H1 (cell line): ENCODE measurements around the gene LRRC8D. TPM values are rescaled to one million over a fixed set of nuclear protein-coding genes. Genes with fewer than 3 reads are reported as not detected.
A peak's percentile ranks its signal among the peaks of the same experiment; 100 is the strongest.

Experiments used
- CTCF ChIA-PET: fragments of 300-600 bp; sonication (Branson Sonifier 250); formaldehyde crosslinking; loops from one replicate; lab custom pipeline; 2021; ENCODE audit not compliant: partially characterized antibody; lab: Charles Lee
- POLR2A ChIA-PET: fragments of 300-600 bp; sonication (Branson Sonifier 250); formaldehyde crosslinking; loops from one replicate; lab custom pipeline; 2021; ENCODE audit warnings: inconsistent platforms; ENCODE audit not compliant: partially characterized antibody; lab: Charles Lee
- DNase-seq, 2 experiments: peaks; one replicate each; pipeline versions ENCODE4 v3.0.0 to v3.0.0-alpha.2; 2010 to 2022; ENCODE audit warnings: low spot score in 2 of 2, low read depth in 1 of 2, mixed read lengths in 1 of 2
- FAIRE-seq: peaks from 2 replicates; lab custom pipeline; 2011; peaks lifted over from hg19 to GRCh38; lab: Jason Lieb, UNC
- H2AFZ ChIP-seq: 2 replicates; pipeline ENCODE4 v1.8.1; 2012; ENCODE audit warnings: low read length, inconsistent platforms
- H2AK5ac ChIP-seq: 2 replicates; pipeline ENCODE4 v1.6.1; 2013; ENCODE audit warnings: low read depth, low read length
- H2BK120ac ChIP-seq: replicated peaks from 2 replicates; pipeline ENCODE3; 2013; ENCODE audit warnings: low read depth, low read length, inconsistent platforms
- H2BK12ac ChIP-seq: 2 replicates; pipeline ENCODE4 v1.6.1; 2013; ENCODE audit warnings: low read depth, low read length
- H2BK15ac ChIP-seq: 2 replicates; pipeline ENCODE4 v1.6.1; 2013; ENCODE audit warnings: low read length
- H2BK20ac ChIP-seq: 2 replicates; pipeline ENCODE4 v1.6.1; 2013; ENCODE audit warnings: low read length
- H2BK5ac ChIP-seq: 2 replicates; pipeline ENCODE4 v1.6.1; 2013; ENCODE audit warnings: low read depth, low read length
- H3K14ac ChIP-seq: 2 replicates; pipeline ENCODE4 v1.6.1; 2013; ENCODE audit warnings: inconsistent platforms; ENCODE audit not compliant: insufficient read length
- H3K18ac ChIP-seq: 2 replicates; pipeline ENCODE4 v1.6.1; 2013; ENCODE audit warnings: low read length; ENCODE audit errors: extremely low read depth
- H3K23ac ChIP-seq: 2 replicates; pipeline ENCODE4 v1.6.1; 2013; ENCODE audit warnings: inconsistent platforms; ENCODE audit not compliant: insufficient read length
- H3K23me2 ChIP-seq: 2 replicates; pipeline ENCODE4 v1.6.1; 2013; ENCODE audit warnings: low read depth, low read length
- H3K27ac ChIP-seq: 2 replicates; pipeline ENCODE4 v1.6.1; 2011; ENCODE audit warnings: low read depth, low read length, inconsistent platforms
- H3K27me3 ChIP-seq, 4 experiments: replicated peaks in 1 of 4; 1 replicate in 1 of 4; 2 replicates in 3 of 4; pipeline versions ENCODE4 v1.6.1 to v1.8.1; 2011 to 2013; ENCODE audit warnings: low read length in 3 of 4, mild to moderate bottlenecking in 3 of 4, inconsistent platforms in 2 of 4, mixed read lengths in 2 of 4, moderate library complexity in 1 of 4; ENCODE audit not compliant: control insufficient read depth in 3 of 4, insufficient read depth in 3 of 4; ENCODE audit errors: extremely low read depth in 1 of 4
- H3K36me3 ChIP-seq, 4 experiments: 2 replicates each; pipeline versions ENCODE4 v1.6.1 to v1.8.1; 2011 to 2013; ENCODE audit warnings: mild to moderate bottlenecking in 4 of 4, low read length in 3 of 4, moderate library complexity in 2 of 4, control low read depth in 1 of 4, inconsistent platforms in 1 of 4; ENCODE audit not compliant: insufficient read depth in 4 of 4, control insufficient read depth in 2 of 4
- H3K4ac ChIP-seq: replicated peaks from 2 replicates; pipeline ENCODE3; 2013; ENCODE audit warnings: low read length, low read depth, mixed read lengths, inconsistent platforms; ENCODE audit not compliant: insufficient read length
- H3K4me1 ChIP-seq, 4 experiments: replicated peaks in 1 of 4; 1 replicate in 1 of 4; 2 replicates in 3 of 4; pipeline versions ENCODE4 v1.6.1 to v1.8.1; 2011 to 2013; ENCODE audit warnings: low read length in 3 of 4, inconsistent platforms in 2 of 4, mixed read lengths in 1 of 4; ENCODE audit not compliant: insufficient read depth in 4 of 4, control insufficient read depth in 3 of 4
- H3K4me2 ChIP-seq, 2 experiments: 2 replicates each; pipeline versions ENCODE4 v1.6.1 to v1.8.1; 2011 to 2013; ENCODE audit warnings: low read depth in 2 of 2, low read length in 2 of 2, control low read depth in 1 of 2, inconsistent platforms in 1 of 2, mild to moderate bottlenecking in 1 of 2; ENCODE audit not compliant: insufficient read depth in 1 of 2
- H3K4me3 ChIP-seq, 4 experiments: fragments of 200-600, 300-600 bp in 1 of 4; sonication (generic), shearing (Covaris generic), sonication (Bioruptor Twin) in 1 of 4; 2 replicates each; pipeline versions ENCODE4 v1.5.1 to v1.8.1; 2011 to 2016; ENCODE audit warnings: low read length in 4 of 4, low read depth in 3 of 4, control low read depth in 2 of 4, inconsistent platforms in 2 of 4, mild to moderate bottlenecking in 2 of 4, mixed read lengths in 1 of 4, moderate library complexity in 1 of 4; ENCODE audit not compliant: insufficient read depth in 2 of 4; ENCODE audit errors: extremely low read depth in 1 of 4
- H3K56ac ChIP-seq: replicated peaks from 2 replicates; pipeline ENCODE3; 2013; ENCODE audit warnings: low read depth, mild to moderate bottlenecking, mixed read lengths, low read length, inconsistent platforms; ENCODE audit not compliant: insufficient read length
- H3K79me1 ChIP-seq: 2 replicates; pipeline ENCODE4 v1.6.1; 2013; ENCODE audit warnings: low read depth, low read length, control low read depth
- H3K79me2 ChIP-seq, 2 experiments: 2 replicates each; pipeline versions ENCODE4 v1.6.1 to v1.8.1; 2012 to 2013; ENCODE audit warnings: low read length in 2 of 2, mild to moderate bottlenecking in 2 of 2, inconsistent platforms in 1 of 2; ENCODE audit not compliant: insufficient read depth in 2 of 2, control insufficient read depth in 1 of 2
- H3K9ac ChIP-seq, 4 experiments: replicated peaks in 1 of 4; 1 replicate in 1 of 4; 2 replicates in 3 of 4; pipeline versions ENCODE4 v1.6.1 to v1.8.1; 2011 to 2013; ENCODE audit warnings: low read depth in 3 of 4, low read length in 3 of 4, control low read depth in 2 of 4, mild to moderate bottlenecking in 2 of 4, moderate library complexity in 2 of 4, inconsistent platforms in 1 of 4; ENCODE audit errors: extremely low read depth in 1 of 4
- H3K9me3 ChIP-seq, 2 experiments: 2 replicates each; pipeline versions ENCODE4 v1.6.1 to v1.8.1; 2012 to 2013; ENCODE audit warnings: mild to moderate bottlenecking in 2 of 2, moderate library complexity in 2 of 2, control low read depth in 1 of 2, inconsistent platforms in 1 of 2, low read depth in 1 of 2, low read length in 1 of 2, mixed read lengths in 1 of 2; ENCODE audit not compliant: insufficient read depth in 2 of 2
- H4K20me1 ChIP-seq, 2 experiments: replicated peaks in 1 of 2; 2 replicates each; pipeline versions ENCODE3 to v1.8.1; 2011 to 2013; ENCODE audit warnings: inconsistent platforms in 2 of 2, low read length in 2 of 2, mild to moderate bottlenecking in 1 of 2; ENCODE audit not compliant: insufficient read depth in 2 of 2, control insufficient read depth in 1 of 2
- H4K5ac ChIP-seq: 2 replicates; pipeline ENCODE4 v1.6.1; 2013; ENCODE audit warnings: low read length, low read depth, mixed read lengths, inconsistent platforms; ENCODE audit not compliant: insufficient read length
- H4K8ac ChIP-seq: 2 replicates; pipeline ENCODE4 v1.8.0; 2013; ENCODE audit warnings: mild to moderate bottlenecking, moderate library complexity, low read length, inconsistent platforms; ENCODE audit not compliant: insufficient read depth; ENCODE audit errors: extremely low read depth
- H4K91ac ChIP-seq: replicated peaks from 2 replicates; pipeline ENCODE3; 2013; ENCODE audit warnings: low read length, mixed read lengths, inconsistent platforms; ENCODE audit not compliant: insufficient read length
- ASH2L ChIP-seq: fragments of 200-600, 300-600 bp; sonication (generic); IDR thresholded peaks from one replicate; pipeline ENCODE4 v1.7.1; 2017; ENCODE audit warnings: low read length
- CREB1 ChIP-seq: IDR thresholded peaks from 2 replicates; pipeline ENCODE4 v1.6.1; 2012; ENCODE audit warnings: inconsistent platforms
- EP300 ChIP-seq, 2 experiments: IDR thresholded peaks; 1 replicate in 1 of 2; 2 replicates in 1 of 2; pipeline ENCODE4 v1.6.1; 2011 to 2012; ENCODE audit warnings: low read depth in 2 of 2, low read length in 2 of 2, mild to moderate bottlenecking in 2 of 2, borderline replicate concordance in 1 of 2, inconsistent platforms in 1 of 2, moderate library complexity in 1 of 2
- FOSL1 ChIP-seq: IDR thresholded peaks from 2 replicates; pipeline ENCODE4 v1.6.1; 2011; ENCODE audit warnings: mild to moderate bottlenecking, low read depth, low read length, moderate library complexity; ENCODE audit not compliant: insufficient read depth
- JUN ChIP-seq: IDR thresholded peaks from 2 replicates; pipeline ENCODE4 v1.6.1; 2011; ENCODE audit warnings: low read depth, mild to moderate bottlenecking, improper control_type of control experiment, low read length
- JUND ChIP-seq: IDR thresholded peaks from 2 replicates; pipeline ENCODE4 v1.6.1; 2011; ENCODE audit warnings: mild to moderate bottlenecking, improper control_type of control experiment, low read length
- KDM4A ChIP-seq: IDR thresholded peaks from one replicate; pipeline ENCODE4 v1.7.1; 2012; ENCODE audit warnings: low read depth, mild to moderate bottlenecking, moderate library complexity, low read length, inconsistent platforms; ENCODE audit not compliant: severe bottlenecking
- RFX5 ChIP-seq: IDR thresholded peaks from 2 replicates; pipeline ENCODE4 v1.6.1; 2011; ENCODE audit warnings: low read depth, low read length, improper control_type of control experiment, borderline replicate concordance
- SIN3A ChIP-seq, 2 experiments: IDR thresholded peaks in 1 of 2; conservative IDR thresholded peaks in 1 of 2; 2 replicates each; pipeline ENCODE4 v1.6.1; 2011 to 2012; ENCODE audit warnings: low read length in 2 of 2, improper control_type of control experiment in 1 of 2, low read depth in 1 of 2, mild to moderate bottlenecking in 1 of 2
- SIX5 ChIP-seq: IDR thresholded peaks from 2 replicates; pipeline ENCODE4 v1.6.1; 2011; ENCODE audit warnings: mild to moderate bottlenecking, low read depth, low read length
- SRF ChIP-seq: IDR thresholded peaks from 2 replicates; pipeline ENCODE4 v1.6.1; 2011; ENCODE audit warnings: mild to moderate bottlenecking, low read depth, low read length, moderate library complexity
- SUZ12 ChIP-seq: fragments of 200-600 bp; sonication (generic); IDR thresholded peaks from 2 replicates; pipeline ENCODE4 v1.6.1; 2012; ENCODE audit warnings: mild to moderate bottlenecking, inconsistent platforms, low read length, moderate library complexity, mixed read lengths
- TAF1 ChIP-seq: IDR thresholded peaks from 2 replicates; pipeline ENCODE4 v1.6.1; 2011; ENCODE audit warnings: mild to moderate bottlenecking, low read depth, low read length
- TBP ChIP-seq: IDR thresholded peaks from 2 replicates; pipeline ENCODE4 v1.6.1; 2011; ENCODE audit warnings: low read depth, low read length, improper control_type of control experiment
- TEAD4 ChIP-seq: IDR thresholded peaks from 2 replicates; pipeline ENCODE4 v1.6.1; 2012; ENCODE audit warnings: low read depth, low read length, inconsistent platforms, mixed read lengths
- WGBS, 2 experiments: shearing (Covaris generic) in 1 of 2; methylation state at CpG; one replicate each; pipeline versions ENCODE4 v1.1.6 to v1.1.7; 2013 to 2015; ENCODE audit warnings: low lambda C conversion rate in 2 of 2, mixed read lengths in 2 of 2, inconsistent platforms in 1 of 2, low coverage in 1 of 2, missing lambda C conversion rate in 1 of 2; ENCODE audit not compliant: insufficient replicate concordance in 2 of 2, insufficient coverage in 1 of 2, insufficient read length in 1 of 2; ENCODE audit errors: extremely low coverage in 1 of 2, missing lambda C conversion rate in 1 of 2; 5-methylcytosine and 5-hydroxymethylcytosine counted together
- polyA plus RNA-seq, 7 experiments: library from polyadenylated mRNA; depleted of rRNA in 3 of 7; stranded (reverse) in 5 of 7; unstranded in 2 of 7; fragments of >200 nt in 5 of 7; fragments of 200-250 nt in 2 of 7; gene quantifications; 1 replicate in 5 of 7; 2 replicates in 1 of 7; 4 replicates in 1 of 7; pipeline versions ENCODE4 v1.2.1 to v1.2.3, GENCODE V29; 2011 to 2013; ENCODE audit warnings: missing spikeins in 2 of 7, mixed read lengths in 2 of 7
- total RNA-seq: library from RNA; stranded (reverse); fragmentation: NEBNext Ultra II Directional; extraction: Animal tissue kit (Norgen Biotek cat#: 25700); gene quantifications from 2 replicates; pipeline ENCODE4 v1.2.1, GENCODE V29; 2021

Gene LRRC8D
- total and polyA plus RNA-seq, 2 of the 8 experiments (the other 6 are each of a cell fraction or from before 2014, with no cell fraction given) = 42.0 to 58.5 TPM

- FAIRE-seq (no peak), DNase-seq (no peak)
- Histone ChIP-seq H3K56ac (no peak overlapping the region), H3K27me3 (no peaks in the 10 kb centered on the region), H2AFZ (no peak overlapping the region), H3K18ac (no peak overlapping the region), H2BK5ac (no peak overlapping the region), H3K79me1 (no peaks in the 10 kb centered on the region), H3K4me1 (peaks cover 2 to 29% (median 19%) of the 10 kb centered on the region in 4 experiments; a peak in 5 of 7 replicates), H3K4me2 (no peak overlapping the region), H3K14ac (no peak overlapping the region), H3K23ac (no peak overlapping the region), H2BK120ac (no peak overlapping the region), H3K4ac (no peak overlapping the region), H2BK12ac (no peak overlapping the region), H4K91ac (no peak overlapping the region), H3K79me2 (peaks cover 0 to 3% of the 10 kb centered on the region in 2 experiments; a peak in 1 of 4 replicates), H3K9ac (no peak overlapping the region), H3K4me3 (no peak overlapping the region), H2AK5ac (no peak overlapping the region), H2BK15ac (no peak overlapping the region), H3K27ac (no peak overlapping the region), H4K8ac (no peak overlapping the region), H3K36me3 (peaks cover 0 to 17% (median 6%) of the 10 kb centered on the region in 4 experiments; a peak in 4 of 8 replicates), H3K9me3 (peaks cover 3 to 10% of the 10 kb centered on the region in 2 experiments; a peak in 2 of 4 replicates), H2BK20ac (0 out of 2 replicates have a peak overlapping the region, but pooled peaks have one; percentile 5), H4K20me1 (no peaks in the 10 kb centered on the region), H4K5ac (no peak overlapping the region), H3K23me2 (no peaks in the 10 kb centered on the region)
- WGBS, 2 experiments = 92% methylated on average over 1 of the region's 1 CpG; no CpG with 5 or more reads in 1 of the 2 experiments
- POLR2A ChIA-PET = interaction anchor here (0.9 kb wide), 1 partner anchor 13 kb away, joined by 3 read pairs; no protein-coding TSS in a partner anchor
- CTCF ChIA-PET = interaction anchor here (1.0 to 1.7 kb wide), 3 partner anchors 22 to 84 kb away, joined by 3 to 5 read pairs (median 4); no protein-coding TSS in a partner anchor
- no peak for TF ChIP-seq SUZ12
- no peak for TF ChIP-seq EP300 (IDR thresholded peaks at IDR 0.05; ENCODE audit: borderline replicate concordance in 1 of 2, low read depth in 2 of 2, low read length in 2 of 2)
- no peak for TF ChIP-seq TAF1
- no peak for TF ChIP-seq RFX5
- no peak for TF ChIP-seq SRF
- no peak for TF ChIP-seq SIX5
- TF ChIP-seq KDM4A = no peak
- TF ChIP-seq CREB1 = no peak
- TF ChIP-seq FOSL1 = no peak
- TF ChIP-seq SIN3A (conservative IDR thresholded peaks at IDR 0.05 in 1 of 2, IDR thresholded peaks at IDR 0.05 in 1 of 2; ENCODE audit: low read depth in 1 of 2, low read length in 2 of 2) = no peak
- TF ChIP-seq ASH2L = no peak
- TF ChIP-seq TBP = no peak
- TF ChIP-seq JUN = no peak
- no peak for TF ChIP-seq JUND
- no peak for TF ChIP-seq TEAD4
These were observed 106.6 kb downstream of the LRRC8D start for GRCh38 chr1:89927478-89927877.
